Activated T-cell treated with anti-CD3 and anti-CD28 coated beads for 4 hours (primary cell): ENCODE data around the gene CRTAP.
"Not testable (repeated sequence)": the region's sequence is repeated elsewhere in the genome, so short reads cannot be mapped to it uniquely, and the experiment has no call there.

ENCODE experiments used
- DNase-seq: peaks from one replicate; pipeline ENCODE4 v3.0.0-alpha.2; 2020

Gene CRTAP

GRCh38 chr3:33144433-33144832, 30.6 kb downstream of the CRTAP start:
- no peak for DNase-seq

GRCh38 chr3:33145221-33145900, 31.5 kb downstream of the CRTAP start:
- DNase-seq: no peak

- DNase-seq: no peak
These were observed 32.2 kb downstream of the CRTAP start for GRCh38 chr3:33145901-33146580.

GRCh38 chr3:33146791-33147445, 33.1 kb downstream of the CRTAP start:
- DNase-seq: no peak

GRCh38 chr3:33149342-33149741, 35.5 kb downstream of the CRTAP start:
- DNase-seq: no peak

- no peak for DNase-seq
These were observed 38.8 kb downstream of the CRTAP start for GRCh38 chr3:33152363-33153360.

DNA sequence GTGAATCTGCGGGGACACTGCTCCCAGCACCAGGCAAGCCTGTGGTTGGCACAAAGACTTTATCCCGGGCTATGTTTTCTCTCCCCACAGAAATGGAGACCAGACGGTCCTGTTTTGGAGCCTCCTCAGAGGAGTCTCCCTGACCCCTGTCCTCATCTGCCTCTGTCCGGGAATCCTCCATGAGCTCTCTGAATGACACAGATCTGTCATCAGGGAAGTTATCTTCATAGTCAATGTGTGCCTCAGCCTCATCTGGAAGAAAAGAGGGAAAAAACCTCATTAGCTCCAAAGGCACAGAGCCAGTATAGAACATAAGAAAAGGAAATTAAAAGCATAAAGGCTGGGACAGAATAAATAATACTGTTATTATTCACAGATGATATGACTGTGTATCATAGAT, 40.0 kb downstream of the CRTAP start:
- DNase-seq: no peak

GRCh38 chr3:33155301-33155700, 41.5 kb downstream of the CRTAP start:
- DNase-seq: no peak

DNA sequence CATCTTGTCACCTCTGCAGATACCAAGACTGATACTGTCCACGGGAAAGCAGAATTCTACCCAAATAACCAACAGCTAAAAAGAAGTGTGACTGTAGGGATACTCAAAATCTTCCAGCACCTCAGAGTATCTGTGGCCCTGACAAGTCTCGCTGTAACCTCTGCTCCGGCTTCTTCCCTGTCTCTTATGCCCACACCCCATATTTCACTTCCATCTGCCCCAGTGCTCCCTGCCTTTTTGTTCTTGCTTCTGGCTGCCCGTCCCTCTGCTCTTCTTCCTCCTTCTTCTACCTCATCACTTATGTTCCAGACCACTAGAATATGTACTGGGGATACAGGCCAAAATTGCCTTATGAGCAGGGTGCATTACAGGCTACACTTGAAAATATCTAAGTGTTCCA, 45.4 kb downstream of the CRTAP start:
- DNase-seq: no peak

GRCh38 chr3:33159981-33160380, 46.2 kb downstream of the CRTAP start:
- no peak for DNase-seq

DNA sequence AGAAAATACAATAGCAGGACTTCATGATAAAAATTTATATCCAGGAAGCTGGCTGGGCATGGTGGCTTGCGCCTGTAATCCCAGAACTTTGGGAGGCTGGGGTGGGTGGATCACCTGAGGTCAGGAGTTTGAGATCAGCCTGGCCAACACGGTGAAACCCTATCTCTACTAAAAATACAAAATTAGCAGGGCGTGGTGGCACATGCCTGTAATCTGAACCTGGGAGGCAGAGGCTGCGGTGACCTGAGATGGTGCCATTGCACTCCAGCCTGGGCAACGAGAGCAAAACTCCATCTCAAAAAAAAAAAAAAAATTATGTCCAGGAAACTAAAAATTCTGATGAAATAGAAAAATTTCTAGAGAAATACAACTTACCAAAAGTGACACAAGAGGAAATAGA, 48.8 kb downstream of the CRTAP start:
- not testable (repeated sequence) for DNase-seq

GRCh38 chr3:33165372-33165771, 51.6 kb downstream of the CRTAP start:
- no peak for DNase-seq

- DNase-seq: no peak
These were observed 52.3 kb downstream of the CRTAP start for GRCh38 chr3:33166095-33166494.

- no peak for DNase-seq
These were observed 53.5 kb downstream of the CRTAP start for GRCh38 chr3:33167284-33167683.

DNA sequence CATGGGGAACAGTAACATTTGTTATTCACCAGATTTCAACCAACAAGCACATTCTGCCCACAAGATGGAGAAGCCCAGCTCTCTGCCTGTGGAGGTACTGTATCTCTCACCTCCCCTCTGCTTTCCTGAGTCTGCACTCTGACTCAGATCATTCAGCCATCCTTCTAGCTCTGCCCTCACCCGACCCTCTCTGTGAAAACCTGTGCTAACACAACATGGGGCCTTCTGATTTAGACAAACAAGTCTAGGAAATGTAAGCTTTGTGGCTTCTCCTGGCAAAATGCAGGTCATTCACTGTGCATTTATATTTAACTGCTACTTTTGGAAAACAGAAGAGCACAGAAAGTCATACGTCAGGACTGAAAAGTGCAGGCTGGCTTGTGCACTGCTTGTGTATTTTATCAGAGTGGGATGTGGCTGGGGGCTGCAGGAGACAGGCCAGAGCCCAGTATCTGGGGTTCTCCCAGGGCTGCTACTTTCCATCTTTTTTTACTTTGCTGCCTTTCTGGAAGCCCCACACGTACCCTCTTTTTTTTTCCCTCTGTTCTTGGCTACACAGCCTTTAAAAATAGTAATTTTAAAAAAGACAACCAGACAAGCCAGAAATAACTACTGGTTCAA, 54.0 kb downstream of the CRTAP start:
- DNase-seq: no peak

- no peak for DNase-seq
These were observed 56.7 kb downstream of the CRTAP start for GRCh38 chr3:33170531-33170930.

GRCh38 chr3:33171580-33171979, 57.8 kb downstream of the CRTAP start:
- DNase-seq: no peak

GRCh38 chr3:33173103-33173502, 59.3 kb downstream of the CRTAP start:
- DNase-seq: no peak

DNA sequence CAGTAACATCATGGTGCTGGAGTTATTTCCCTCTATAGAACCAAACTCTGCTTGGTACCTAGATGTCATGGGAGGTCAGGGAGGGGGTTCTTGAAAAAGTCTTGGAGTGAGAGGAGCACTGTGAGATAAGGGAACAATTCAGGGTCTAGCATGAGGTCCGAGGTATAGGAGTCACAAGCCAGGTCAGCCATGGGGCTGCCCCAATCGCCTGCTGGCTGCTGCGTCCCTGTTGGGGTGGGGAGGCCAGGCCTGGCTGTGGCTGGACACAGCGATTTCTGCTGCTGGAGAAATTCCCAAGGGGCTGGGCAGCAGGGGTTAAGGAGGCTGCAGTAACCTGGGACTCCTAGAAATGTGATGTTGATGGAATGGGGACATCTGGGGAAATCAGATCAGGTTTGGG, 59.9 kb downstream of the CRTAP start:
- DNase-seq: no peak

GRCh38 chr3:33174095-33174494, 60.3 kb downstream of the CRTAP start:
- no peak for DNase-seq

DNA sequence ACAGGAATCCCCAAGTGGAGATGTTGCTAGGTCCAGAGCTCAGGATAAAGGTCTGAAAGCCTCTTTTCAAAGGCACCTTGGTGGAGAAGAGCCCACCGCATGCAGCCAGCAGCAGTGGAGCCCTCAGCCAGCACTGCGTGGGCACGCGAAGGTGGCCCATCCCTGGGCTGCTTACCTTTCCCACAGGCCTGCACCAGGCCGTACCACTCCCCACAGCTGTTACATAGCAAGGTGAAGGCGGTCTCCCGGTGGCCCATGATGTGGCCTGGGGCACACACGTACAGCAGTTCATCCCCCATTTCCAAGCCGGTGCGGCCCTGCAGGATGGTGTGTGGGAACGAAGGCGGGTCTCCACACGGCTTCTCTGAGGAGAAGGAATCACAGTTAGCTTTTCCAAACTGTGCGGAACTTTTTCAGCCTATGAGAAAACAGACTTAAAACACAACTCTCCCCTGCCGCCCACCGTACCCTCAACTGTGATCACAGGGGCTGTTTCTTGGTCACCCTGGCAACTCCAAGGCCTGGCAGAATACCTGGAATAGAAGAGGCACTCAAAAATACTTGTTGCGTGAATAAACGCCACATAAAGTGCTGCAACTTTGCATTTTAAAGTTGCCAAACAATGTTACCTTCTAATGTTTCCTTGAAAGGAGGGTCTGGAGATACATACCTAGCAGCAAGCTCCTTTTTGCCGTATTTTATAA, 61.0 kb downstream of the CRTAP start:
- DNase-seq: no peak

GRCh38 chr3:33179132-33179531, 65.3 kb downstream of the CRTAP start:
- no peak for DNase-seq
